SK-N-SH (cell line): ENCODE measurements around the gene DMRTA2. TPM values are rescaled to one million over a fixed set of nuclear protein-coding genes. Genes with fewer than 3 reads are reported as not detected.

Experiments used
- CTCF ChIA-PET: fragments of 300-600, 350-600 bp; formaldehyde crosslinking; extraction: SDS; loops from one replicate; lab custom pipeline; 2021; lab: Yijun Ruan, JAX
- POLR2A ChIA-PET: fragments of 350-600 bp; sonication (Branson Sonifier 250); formaldehyde crosslinking; extraction: SDS; loops from one replicate; lab custom pipeline; 2020; ENCODE audit warnings: antibody characterized with exemption, inconsistent platforms; lab: Yijun Ruan, JAX
- DNase-seq: peaks from one replicate; pipeline ENCODE4 v3.0.0; 2012
- H2AFZ ChIP-seq: fragments of 200-600 bp; sonication (generic); 2 replicates; pipeline ENCODE4 v1.8.1; 2016; ENCODE audit warnings: antibody characterized with exemption, mild to moderate bottlenecking, low read depth
- H3F3A ChIP-seq: fragments of 200-600 bp; sonication (generic); replicated peaks from 2 replicates; pipeline ENCODE3; 2016; ENCODE audit warnings: antibody characterized with exemption, mild to moderate bottlenecking; ENCODE audit not compliant: insufficient read depth
- H3K27ac ChIP-seq, 2 experiments: fragments of 200-500 bp in 1 of 2; fragments of 200-600 bp in 1 of 2; sonication (Bioruptor generic) in 1 of 2; sonication (generic), shearing (Covaris generic) in 1 of 2; 2 replicates each; pipeline versions ENCODE4 v1.5.1 to v1.6.1; 2014 to 2016; ENCODE audit warnings: low read depth in 2 of 2, inconsistent platforms in 1 of 2, low read length in 1 of 2, mild to moderate bottlenecking in 1 of 2, mixed read lengths in 1 of 2
- H3K27me3 ChIP-seq: fragments of 200-600 bp; sonication (generic), shearing (Covaris generic); 2 replicates; pipeline ENCODE4 v1.6.1; 2016; ENCODE audit warnings: mixed run types; ENCODE audit not compliant: insufficient read depth
- H3K36me3 ChIP-seq, 2 experiments: fragments of 200-500 bp in 1 of 2; fragments of 200-600 bp in 1 of 2; sonication (Bioruptor generic) in 1 of 2; sonication (generic) in 1 of 2; replicated peaks in 1 of 2; 2 replicates each; pipeline versions ENCODE3 to v1.5.1; 2014 to 2016; ENCODE audit warnings: low read length in 1 of 2, mild to moderate bottlenecking in 1 of 2; ENCODE audit not compliant: insufficient read depth in 2 of 2, control insufficient read depth in 1 of 2
- H3K4me1 ChIP-seq, 2 experiments: fragments of 200-500 bp in 1 of 2; fragments of 200-600 bp in 1 of 2; sonication (Bioruptor generic) in 1 of 2; sonication (generic), shearing (Covaris generic) in 1 of 2; 2 replicates each; pipeline versions ENCODE4 v1.5.1 to v1.6.1; 2014 to 2016; ENCODE audit warnings: low read depth in 1 of 2, low read length in 1 of 2, mixed run types in 1 of 2; ENCODE audit not compliant: insufficient read depth in 2 of 2, control insufficient read depth in 1 of 2
- H3K4me2 ChIP-seq: fragments of 200-600 bp; sonication (generic), shearing (Covaris generic); 2 replicates; pipeline ENCODE4 v1.6.1; 2017; ENCODE audit warnings: mixed run types
- H3K4me3 ChIP-seq, 2 experiments: fragments of 200-500 bp in 1 of 2; fragments of 200-600 bp in 1 of 2; sonication (Bioruptor generic) in 1 of 2; sonication (generic), shearing (Covaris generic) in 1 of 2; 2 replicates each; pipeline versions ENCODE4 v1.5.1 to v1.8.1; 2014 to 2016; ENCODE audit warnings: low read depth in 2 of 2, inconsistent platforms in 1 of 2, low read length in 1 of 2, mild to moderate bottlenecking in 1 of 2, mixed read lengths in 1 of 2, moderate library complexity in 1 of 2
- H3K79me2 ChIP-seq: fragments of 200-600 bp; sonication (generic); 2 replicates; pipeline ENCODE4 v1.8.1; 2017; ENCODE audit warnings: mild to moderate bottlenecking; ENCODE audit not compliant: insufficient read depth
- H3K9ac ChIP-seq: fragments of 200-600 bp; sonication (generic); 2 replicates; pipeline ENCODE4 v1.6.1; 2017; ENCODE audit warnings: mixed run types
- H3K9me2 ChIP-seq: fragments of 200-600 bp; sonication (generic); 2 replicates; pipeline ENCODE4 v1.6.1; 2017; ENCODE audit warnings: mixed run types
- H3K9me3 ChIP-seq: fragments of 200-600 bp; sonication (generic); 2 replicates; pipeline ENCODE4 v1.6.1; 2017; ENCODE audit warnings: mixed run types, mild to moderate bottlenecking, moderate library complexity
- H4K20me1 ChIP-seq: fragments of 200-600 bp; sonication (generic); 2 replicates; pipeline ENCODE4 v1.6.1; 2017; ENCODE audit warnings: mild to moderate bottlenecking, mixed run types; ENCODE audit not compliant: insufficient read depth
- EZH2phosphoT487 ChIP-seq: fragments of 200-600 bp; sonication (generic); IDR thresholded peaks from 2 replicates; pipeline ENCODE4 v1.6.1; 2017; ENCODE audit warnings: low read depth, mixed run types, mild to moderate bottlenecking, antibody characterized with exemption, moderate library complexity, borderline replicate concordance
- FOXJ3 ChIP-seq: sonication (generic); formaldehyde crosslinking; IDR thresholded peaks from 2 replicates; pipeline ENCODE4 v1.5.1; 2020; ENCODE audit warnings: mild to moderate bottlenecking, missing genetic modification reagents
- GATA2 ChIP-seq: sonication (generic); formaldehyde crosslinking; IDR thresholded peaks from 2 replicates; pipeline ENCODE4 v1.5.0; 2020; ENCODE audit warnings: mild to moderate bottlenecking, missing genetic modification reagents
- JUND ChIP-seq: IDR thresholded peaks from 2 replicates; pipeline ENCODE4 v1.4.0; 2012
- PBX3 ChIP-seq: IDR thresholded peaks from 2 replicates; pipeline ENCODE4; 2012
- RFX5 ChIP-seq: IDR thresholded peaks from 2 replicates; pipeline ENCODE4 v1.6.1; 2012; ENCODE audit warnings: mild to moderate bottlenecking, improper control_type of control experiment, low read length
- TAF1 ChIP-seq: IDR thresholded peaks from 2 replicates; pipeline ENCODE4 v1.6.1; 2012; ENCODE audit warnings: low read depth, mild to moderate bottlenecking, low read length, moderate library complexity, borderline replicate concordance
- TCF12 ChIP-seq: IDR thresholded peaks from 2 replicates; pipeline ENCODE4 v1.4.0; 2012
- TEAD4 ChIP-seq: IDR thresholded peaks from 2 replicates; pipeline ENCODE4 v1.4.0; 2012; ENCODE audit warnings: mild to moderate bottlenecking, borderline replicate concordance; ENCODE audit not compliant: insufficient read depth
- WGBS: methylation state at CpG from one replicate; pipeline ENCODE4 v1.1.6; 2017; ENCODE audit warnings: low lambda C conversion rate; 5-methylcytosine and 5-hydroxymethylcytosine counted together
- polyA plus RNA-seq, 3 experiments: library from polyadenylated mRNA; depleted of rRNA; stranded (reverse); fragments of >200 nt; gene quantifications; 2 replicates each; pipeline ENCODE4 v1.2.3, GENCODE V29; 2012

The DMRTA2 gene
- polyA plus RNA-seq (2012; rRNA removed), result 0.02 TPM in 1 of 2 replicates, not detected in the other
- polyA plus RNA-seq (2012; cell fraction: cytosol; rRNA removed), result 0.01 and 0.03 TPM in 2 replicates
- 0.12 TPM in 2 replicates for polyA plus RNA-seq (2012; cell fraction: nucleus; rRNA removed)

- TF ChIP-seq TAF1 (no peak), RFX5 (no peak), FOXJ3 (CRISPR knock-in tag) (no peak), EZH2phosphoT487 (0 out of 2 replicates have a peak, but pooled peaks have one; percentile 36), GATA2 (CRISPR knock-in tag) (no peak), JUND (no peak)
- Histone ChIP-seq H3K27me3 (peaks cover 98% of the 10 kb centered on the region), H2AFZ (peak within 1 kb of the TSS; percentile 63; the same call in 1 of the 2 replicates), H3K27ac (no peak within 1 kb of the TSS), H3F3A (no peaks in the 10 kb centered on the region), H3K9me3 (no peaks in the 10 kb centered on the region), H3K4me1 (peaks cover 11 to 30% of the 10 kb centered on the region in 2 experiments; a peak in 1 of 4 replicates), H4K20me1 (peaks cover 19% of the 10 kb centered on the region; the same call in 1 of the 2 replicates), H3K4me3 (peak within 1 kb of the TSS; percentile 33 to 48), H3K9ac (no peak within 1 kb of the TSS), H3K36me3 (no peaks in the 10 kb centered on the region), H3K79me2 (no peaks in the 10 kb centered on the region), H3K4me2 (peak within 1 kb of the TSS; percentile 70), H3K9me2 (no peaks in the 10 kb centered on the region)
- CTCF ChIA-PET, result interaction anchor here (0.8 to 4.2 kb wide), 4 partner anchors 9 to 75 kb away, joined by 3 to 17 read pairs (median 5); no protein-coding TSS in a partner anchor
- POLR2A ChIA-PET, result no interaction called here
- DNase-seq, result peak; percentile 86
- WGBS, result 4% methylated on average over 41 of the region's 61 CpGs
These were observed at the start of gene DMRTA2 for GRCh38 chr1:50422946-50423669. TSS of gene DMRTA2 (minus strand) at chr1:50423443. CDS start at chr1:50421536, 1,907 bp downstream.

GRCh38 chr1:50471967-50472366, 48.7 kb upstream of the DMRTA2 start:
- no peaks in the 10 kb centered on the region; a peak in 1 of 4 replicates for H3K4me1 ChIP-seq

More at GRCh38 chr1:50471967-50472366, 48.7 kb upstream of the DMRTA2 start:
- H2AFZ ChIP-seq, result no peak overlapping the region
- H3F3A ChIP-seq, result no peaks in the 10 kb centered on the region
- TF ChIP-seq TEAD4, result no peak
- no peak for TF ChIP-seq PBX3
- TF ChIP-seq TCF12, result no peak
- TF ChIP-seq, all 33 proteins: peak for 0
- Histone ChIP-seq H3K4me2 (no peak overlapping the region), H3K4me3 (no peak overlapping the region), H3K9me3 (no peaks in the 10 kb centered on the region), H3K9me2 (no peaks in the 10 kb centered on the region), H3K27ac (no peak overlapping the region), H3K27me3 (no peaks in the 10 kb centered on the region), H3K9ac (no peak overlapping the region), H3K36me3 (peaks cover 17 to 37% of the 10 kb centered on the region in 2 experiments), H3K79me2 (no peaks in the 10 kb centered on the region), H4K20me1 (no peaks in the 10 kb centered on the region)
- ChIA-PET POLR2A (no interaction called here), CTCF (interaction anchor here (0.6 to 0.9 kb wide), 2 partner anchors 232 to 859 kb away, joined by 3 read pairs; no protein-coding TSS in a partner anchor)
- WGBS, result 76% methylated on average over 3 of the region's 3 CpGs
- no peak for DNase-seq
